ENCODE measurements around the gene KCNB1. TPM values are rescaled to one million over a fixed set of nuclear protein-coding genes. Genes with fewer than 3 reads are reported as not detected.

The KCNB1 gene
- total RNA-seq, 2 experiments from 2014 or later, result not detected

- ATAC-seq, result no peak
- ChIA-PET POLR2A (no interaction called here), CTCF (no interaction called here)
- Mint-ChIP-seq H3K9me3 (no peaks in the 10 kb centered on the region), H3K4me1 (ENCODE audit: low read depth) (no peaks in the 10 kb centered on the region), H3K36me3 (ENCODE audit: low read depth) (no peaks in the 10 kb centered on the region), H3K4me3 (no peak overlapping the region), H3K27ac (no peak overlapping the region), H3K27me3 (peaks cover 12% of the 10 kb centered on the region)
- intact Hi-C loops (cut with micrococcal nuclease), result no loop called here
- DNase-seq, result no peak
- TF ChIP-seq CTCF (IDR thresholded peaks at IDR 0.05), result no peak
These were observed 49.9 kb downstream of the KCNB1 start for GRCh38 chr20:49432550-49432949.

GRCh38 chr20:49431329-49431728, 51.1 kb downstream of the KCNB1 start:
- ChIA-PET POLR2A (no interaction called here), CTCF (no interaction called here)
- no peak overlapping the region for H3K27ac Mint-ChIP-seq
- no peak for TF ChIP-seq CTCF (IDR thresholded peaks at IDR 0.05)
- H3K4me3 Mint-ChIP-seq, result no peak overlapping the region
- peaks cover 5% of the 10 kb centered on the region for H3K27me3 Mint-ChIP-seq
- intact Hi-C loops (cut with micrococcal nuclease), result no loop called here
- DNase-seq (no peak), ATAC-seq (no peak)
- no peaks in the 10 kb centered on the region for H3K36me3 Mint-ChIP-seq (ENCODE audit: low read depth)
- H3K9me3 Mint-ChIP-seq, result no peaks in the 10 kb centered on the region
- H3K4me1 Mint-ChIP-seq (ENCODE audit: low read depth), result no peaks in the 10 kb centered on the region

- DNase-seq (no peak), ATAC-seq (no peak)
- intact Hi-C loops (cut with micrococcal nuclease), result no loop called here
- Mint-ChIP-seq H3K4me3 (no peak overlapping the region), H3K27me3 (peaks cover 9% of the 10 kb centered on the region), H3K4me1 (ENCODE audit: low read depth) (no peaks in the 10 kb centered on the region), H3K27ac (no peak overlapping the region), H3K36me3 (ENCODE audit: low read depth) (no peaks in the 10 kb centered on the region), H3K9me3 (no peaks in the 10 kb centered on the region)
- POLR2A ChIA-PET, result no interaction called here
- CTCF ChIA-PET, result no interaction called here
- TF ChIP-seq CTCF (IDR thresholded peaks at IDR 0.05), result no peak
These were observed 52.1 kb downstream of the KCNB1 start for GRCh38 chr20:49430320-49430719.

GRCh38 chr20:49427751-49428518, 54.5 kb downstream of the KCNB1 start:
- TF ChIP-seq CTCF (IDR thresholded peaks at IDR 0.05), result no peak
- H3K4me1 Mint-ChIP-seq (ENCODE audit: low read depth), result no peaks in the 10 kb centered on the region
- H3K36me3 Mint-ChIP-seq (ENCODE audit: low read depth), result no peaks in the 10 kb centered on the region
- H3K4me3 Mint-ChIP-seq, result no peak overlapping the region
- DNase-seq (no peak), ATAC-seq (no peak)
- POLR2A ChIA-PET, result no interaction called here
- H3K9me3 Mint-ChIP-seq, result no peaks in the 10 kb centered on the region
- CTCF ChIA-PET, result interaction anchor here (1.3 to 1.6 kb wide), 3 partner anchors 52 to 113 kb away, joined by 3 to 4 read pairs (median 3); no protein-coding TSS in a partner anchor
- H3K27ac Mint-ChIP-seq, result no peak overlapping the region
- H3K27me3 Mint-ChIP-seq, result peaks cover 14% of the 10 kb centered on the region
- intact Hi-C loops (cut with micrococcal nuclease), result no loop called here

GRCh38 chr20:49426873-49427272, 55.6 kb downstream of the KCNB1 start:
- Mint-ChIP-seq H3K4me1 (ENCODE audit: low read depth) (no peaks in the 10 kb centered on the region), H3K27me3 (peaks cover 16% of the 10 kb centered on the region), H3K9me3 (no peaks in the 10 kb centered on the region), H3K27ac (no peak overlapping the region), H3K36me3 (ENCODE audit: low read depth) (no peaks in the 10 kb centered on the region), H3K4me3 (no peak overlapping the region)
- POLR2A ChIA-PET, result no interaction called here
- CTCF ChIA-PET, result interaction anchor here (1.1 to 1.5 kb wide), 4 partner anchors 41 to 62 kb away, joined by 3 to 5 read pairs (median 4); no protein-coding TSS in a partner anchor
- ATAC-seq (no peak), DNase-seq (no peak)
- no peak for TF ChIP-seq CTCF (IDR thresholded peaks at IDR 0.05)
- intact Hi-C loops (cut with micrococcal nuclease), result no loop called here

Data from activated CD8-positive, alpha-beta T cell treated with anti-CD3 and anti-CD28 coated beads for 36 hours (primary cell).